Calu3 (cell line): Measurements from ENCODE around the gene ZNF710. TPM values are rescaled to one million over a fixed set of nuclear protein-coding genes. Genes with fewer than 3 reads are reported as not detected.

ENCODE experiments used
- BruUV-seq: library from RNA; stranded (reverse); fragments of 400-500 nt; replicated peaks from 2 replicates; lab custom pipeline; 2021; lab: Mats Ljungman, UMichigan
- CTCF ChIA-PET: fragments of 300-600 bp; sonication (Branson Sonifier 250); formaldehyde crosslinking; loops from one replicate; lab custom pipeline; 2022; ENCODE audit warnings: antibody characterized with exemption; lab: Charles Lee
- DNase-seq: peaks from one replicate; pipeline ENCODE4 v3.0.0; 2022
- H3K27ac Mint-ChIP-seq: one replicate; pipeline ENCODE4 v1.8.0; 2022; ENCODE audit warnings: mixed read lengths; ENCODE audit not compliant: unreplicated experiment
- H3K27me3 Mint-ChIP-seq: one replicate; pipeline ENCODE4 v1.8.0; 2022; ENCODE audit warnings: mixed read lengths; ENCODE audit not compliant: unreplicated experiment
- H3K36me3 Mint-ChIP-seq: one replicate; pipeline ENCODE4 v1.8.0; 2022; ENCODE audit warnings: mild to moderate bottlenecking, moderate library complexity, mixed read lengths; ENCODE audit not compliant: insufficient read depth, unreplicated experiment
- H3K4me1 Mint-ChIP-seq: one replicate; pipeline ENCODE4 v1.8.0; 2022; ENCODE audit warnings: mild to moderate bottlenecking, low read depth, mixed read lengths; ENCODE audit not compliant: unreplicated experiment
- H3K4me3 Mint-ChIP-seq: one replicate; pipeline ENCODE4 v1.8.0; 2022; ENCODE audit warnings: mild to moderate bottlenecking, low read depth, moderate library complexity, mixed read lengths; ENCODE audit not compliant: unreplicated experiment
- H3K9me3 Mint-ChIP-seq: one replicate; pipeline ENCODE4 v1.8.0; 2022; ENCODE audit warnings: low read depth, mixed read lengths; ENCODE audit not compliant: unreplicated experiment
- CTCF ChIP-seq: fragments of 200-600 bp; IDR thresholded peaks from one replicate; pipeline ENCODE4 v1.8.0; 2022; ENCODE audit warnings: antibody characterized with exemption; ENCODE audit not compliant: unreplicated experiment
- intact Hi-C: fragments of 100-400 bp; cut with micrococcal nuclease; formaldehyde crosslinking; loops from one replicate; pipeline ENCODE4 v1.10.0; 2022; ENCODE audit not compliant: unreplicated experiment
- total RNA-seq: library from RNA; stranded (reverse); gene quantifications from 2 replicates; pipeline ENCODE4 v1.2.3, GENCODE V29; 2022

ZNF710 gene
- total RNA-seq, 1 experiment from 2014 or later: 15.4 TPM

- no TSS peak for BruUV-seq
- peak; percentile 51 for DNase-seq
- Mint-ChIP-seq H3K9me3 (no peaks in the 10 kb centered on the region), H3K4me3 (no peak overlapping the region), H3K36me3 (peaks cover 17% of the 10 kb centered on the region), H3K4me1 (no peaks in the 10 kb centered on the region), H3K27ac (no peak overlapping the region), H3K27me3 (no peaks in the 10 kb centered on the region)
- intact Hi-C loops: loop anchor here (1.0 kb wide), 1 partner anchor 189 kb away; no protein-coding TSS in a partner anchor
- CTCF ChIA-PET: interaction anchor here (0.6 to 3.6 kb wide), 9 partner anchors 13 to 775 kb away, joined by 3 to 17 read pairs (median 3); partner anchors contain the start of genes AP3S2 and IDH2
- no peak for TF ChIP-seq CTCF
Observed at GRCh38 chr15:90087454-90088154, 86.5 kb downstream of the ZNF710 start.

- H3K27ac Mint-ChIP-seq: no peak overlapping the region
- H3K27me3 Mint-ChIP-seq: no peaks in the 10 kb centered on the region
- DNase-seq: no peak
- CTCF ChIA-PET: no interaction called here
- H3K36me3 Mint-ChIP-seq: peaks cover 22% of the 10 kb centered on the region
- peaks cover 2% of the 10 kb centered on the region for H3K4me1 Mint-ChIP-seq
- BruUV-seq: no TSS peak
- H3K4me3 Mint-ChIP-seq: no peak overlapping the region
- no peaks in the 10 kb centered on the region for H3K9me3 Mint-ChIP-seq
- no peak for TF ChIP-seq CTCF
- intact Hi-C loops: no loop called here
Observed at GRCh38 chr15:90090226-90090848, 89.2 kb downstream of the ZNF710 start.

GRCh38 chr15:90091156-90091931 is 90.2 kb downstream of the ZNF710 start:
- intact Hi-C loops: no loop called here
- Mint-ChIP-seq H3K4me3 (no peak overlapping the region), H3K36me3 (peaks cover 22% of the 10 kb centered on the region), H3K4me1 (peaks cover 12% of the 10 kb centered on the region), H3K27me3 (no peaks in the 10 kb centered on the region), H3K27ac (no peak overlapping the region), H3K9me3 (no peaks in the 10 kb centered on the region)
- no peak for TF ChIP-seq CTCF
- DNase-seq: no peak
- BruUV-seq: no TSS peak
- CTCF ChIA-PET: interaction anchor here (1.2 kb wide), 1 partner anchor 197 kb away, joined by 3 read pairs; the partner anchor contains the start of gene AP3S2

GRCh38 chr15:90095521-90095959 is 94.4 kb downstream of the ZNF710 start:
- CTCF ChIA-PET: no interaction called here
- DNase-seq: no peak
- BruUV-seq: no TSS peak
- H3K36me3 Mint-ChIP-seq: peaks cover 10% of the 10 kb centered on the region
- H3K4me3 Mint-ChIP-seq: no peak overlapping the region
- intact Hi-C loops: no loop called here
- no peak overlapping the region for H3K27ac Mint-ChIP-seq
- no peaks in the 10 kb centered on the region for H3K9me3 Mint-ChIP-seq
- TF ChIP-seq CTCF: no peak
- H3K4me1 Mint-ChIP-seq: peaks cover 46% of the 10 kb centered on the region
- no peaks in the 10 kb centered on the region for H3K27me3 Mint-ChIP-seq
